Stimulated activated naive CD8-positive, alpha-beta T cell treated with anti-CD3 and anti-CD28 coated beads, Interleukin-15, amount 100 ng/mL, for 72 hours (primary cell): ENCODE results near the gene NUDT16L1.

Source experiments
- ATAC-seq: fragments of 150-1000 bp; cut with Tn5 transposase; 2 replicates; pipeline ENCODE4 v1.10.0; 2021; ENCODE audit warnings: mild to moderate bottlenecking, moderate library complexity
- DNase-seq, 2 donors: peaks; one replicate each; pipeline ENCODE4 v3.0.0; 2021 to 2022
- H3K27ac Mint-ChIP-seq, 2 donors: one replicate each; pipeline ENCODE4 v1.8.0; 2022; ENCODE audit warnings: mild to moderate bottlenecking in 2 of 2, mixed read lengths in 2 of 2, moderate library complexity in 2 of 2
- H3K27me3 Mint-ChIP-seq: one replicate; pipeline ENCODE4 v1.8.0; 2022; ENCODE audit warnings: mixed read lengths
- H3K4me1 Mint-ChIP-seq: one replicate; pipeline ENCODE4 v1.8.0; 2022; ENCODE audit warnings: mild to moderate bottlenecking, mixed read lengths
- H3K4me3 Mint-ChIP-seq, 2 donors: one replicate each; pipeline ENCODE4 v1.8.0; 2022; ENCODE audit warnings: mild to moderate bottlenecking in 2 of 2, mixed read lengths in 2 of 2, moderate library complexity in 1 of 2
- H3K9me3 Mint-ChIP-seq, 2 donors: one replicate each; pipeline ENCODE4 v1.8.0; 2022; ENCODE audit warnings: mixed read lengths in 2 of 2

NUDT16L1 gene

GRCh38 chr16:4685776-4686496 is 7.4 kb upstream of the NUDT16L1 start:
- DNase-seq, result no peak
- H3K27ac Mint-ChIP-seq, result peak overlapping the region in 1 of 2 donors; percentile 19

GRCh38 chr16:4686497-4687210 is 6.7 kb upstream of the NUDT16L1 start:
- DNase-seq (no peak), ATAC-seq (no peak)
- H3K9me3 Mint-ChIP-seq, result no peaks in the 10 kb centered on the region
- H3K4me3 Mint-ChIP-seq, result no peak overlapping the region
- no peaks in the 10 kb centered on the region for H3K27me3 Mint-ChIP-seq
- peak overlapping the region in 1 of 2 donors; percentile 83 for H3K27ac Mint-ChIP-seq
- peaks cover 24% of the 10 kb centered on the region for H3K4me1 Mint-ChIP-seq

More at GRCh38 chr16:4685776-4686496, 7.4 kb upstream of the NUDT16L1 start:
- no peaks in the 10 kb centered on the region for H3K9me3 Mint-ChIP-seq
- H3K27me3 Mint-ChIP-seq, result no peaks in the 10 kb centered on the region
- H3K4me1 Mint-ChIP-seq, result peaks cover 26% of the 10 kb centered on the region
- ATAC-seq, result no peak
- H3K4me3 Mint-ChIP-seq, result no peak overlapping the region

GRCh38 chr16:4687416-4687815 is 5.9 kb upstream of the NUDT16L1 start:
- peaks cover 21% of the 10 kb centered on the region for H3K4me1 Mint-ChIP-seq
- no peaks in the 10 kb centered on the region for H3K9me3 Mint-ChIP-seq
- ATAC-seq (no peak), DNase-seq (no peak)
- H3K4me3 Mint-ChIP-seq, result no peak overlapping the region
- no peaks in the 10 kb centered on the region for H3K27me3 Mint-ChIP-seq
- no peak overlapping the region for H3K27ac Mint-ChIP-seq

- H3K9me3 Mint-ChIP-seq, result no peaks in the 10 kb centered on the region
- no peak overlapping the region for H3K27ac Mint-ChIP-seq
- peaks cover 21% of the 10 kb centered on the region for H3K4me1 Mint-ChIP-seq
- ATAC-seq (no peak), DNase-seq (no peak)
- H3K27me3 Mint-ChIP-seq, result no peaks in the 10 kb centered on the region
- H3K4me3 Mint-ChIP-seq, result no peak overlapping the region
Measured at GRCh38 chr16:4687946-4688673, 5.3 kb upstream of the NUDT16L1 start.

- ATAC-seq (no peak), DNase-seq (no peak)
- no peaks in the 10 kb centered on the region for H3K9me3 Mint-ChIP-seq
- H3K27ac Mint-ChIP-seq, result no peak overlapping the region
- H3K4me1 Mint-ChIP-seq, result peaks cover 18% of the 10 kb centered on the region
- no peak overlapping the region for H3K4me3 Mint-ChIP-seq
- H3K27me3 Mint-ChIP-seq, result no peaks in the 10 kb centered on the region
Measured at GRCh38 chr16:4688674-4689045, 4.7 kb upstream of the NUDT16L1 start.

- Mint-ChIP-seq H3K4me1 (peaks cover 18% of the 10 kb centered on the region), H3K9me3 (no peaks in the 10 kb centered on the region), H3K27ac (no peak overlapping the region), H3K27me3 (no peaks in the 10 kb centered on the region), H3K4me3 (no peak overlapping the region)
- ATAC-seq (no peak), DNase-seq (no peak)
Measured at GRCh38 chr16:4689091-4689671, 4.2 kb upstream of the NUDT16L1 start.

GRCh38 chr16:4689864-4690704 is 3.3 kb upstream of the NUDT16L1 start:
- Mint-ChIP-seq H3K4me1 (peaks cover 26% of the 10 kb centered on the region), H3K4me3 (no peak overlapping the region), H3K27ac (peak overlapping the region in 1 of 2 donors; percentile 34), H3K9me3 (no peaks in the 10 kb centered on the region), H3K27me3 (no peaks in the 10 kb centered on the region)
- ATAC-seq (no peak), DNase-seq (no peak)

- Mint-ChIP-seq H3K9me3 (no peaks in the 10 kb centered on the region), H3K4me3 (peak overlapping the region in 1 of 2 donors; percentile 21), H3K27ac (peak overlapping the region in 1 of 2 donors; percentile 50), H3K4me1 (peaks cover 36% of the 10 kb centered on the region), H3K27me3 (no peaks in the 10 kb centered on the region)
- DNase-seq, result no peak
- no peak for ATAC-seq
Measured at GRCh38 chr16:4690946-4691665, 2.3 kb upstream of the NUDT16L1 start.

- ATAC-seq (no peak), DNase-seq (no peak)
- H3K27ac Mint-ChIP-seq, result peak overlapping the region in 1 of 2 donors; percentile 48
- no peaks in the 10 kb centered on the region for H3K27me3 Mint-ChIP-seq
- peak overlapping the region; percentile 21 to 47 for H3K4me3 Mint-ChIP-seq
- H3K4me1 Mint-ChIP-seq, result peaks cover 43% of the 10 kb centered on the region
- no peaks in the 10 kb centered on the region for H3K9me3 Mint-ChIP-seq
Measured at GRCh38 chr16:4691666-4692412, 1.5 kb upstream of the NUDT16L1 start.

GRCh38 chr16:4692460-4693295 is 684 bp upstream of the NUDT16L1 start:
- H3K27me3 Mint-ChIP-seq, result no peaks in the 10 kb centered on the region

GRCh38 chr16:4693956-4694641 is 737 bp downstream of the NUDT16L1 start:
- DNase-seq, result peak in 1 of 2 donors; percentile 42
- no peaks in the 10 kb centered on the region for H3K27me3 Mint-ChIP-seq
- ATAC-seq, result peak; percentile 17
- H3K9me3 Mint-ChIP-seq, result no peaks in the 10 kb centered on the region
- peaks cover 47% of the 10 kb centered on the region for H3K4me1 Mint-ChIP-seq
- H3K4me3 Mint-ChIP-seq, result peak overlapping the region; percentile 69 to 91
- peak overlapping the region; percentile 27 to 69 for H3K27ac Mint-ChIP-seq

More at GRCh38 chr16:4692460-4693295, 684 bp upstream of the NUDT16L1 start:
- Mint-ChIP-seq H3K4me3 (peak overlapping the region; percentile 85 to 91), H3K27ac (peak overlapping the region; percentile 74 to 95), H3K4me1 (peaks cover 45% of the 10 kb centered on the region), H3K9me3 (no peaks in the 10 kb centered on the region)
- ATAC-seq, result peak; percentile 23
- peak in 1 of 2 donors; percentile 41 for DNase-seq

- ATAC-seq (no peak), DNase-seq (no peak)
- peak overlapping the region; percentile 69 to 95 for H3K27ac Mint-ChIP-seq
- H3K27me3 Mint-ChIP-seq, result no peaks in the 10 kb centered on the region
- H3K4me1 Mint-ChIP-seq, result peaks cover 54% of the 10 kb centered on the region
- no peaks in the 10 kb centered on the region for H3K9me3 Mint-ChIP-seq
- H3K4me3 Mint-ChIP-seq, result peak overlapping the region; percentile 69 to 91
Measured at GRCh38 chr16:4694642-4695451, 1.5 kb downstream of the NUDT16L1 start.
